H1 (cell line): Measurements from ENCODE around the gene ANKRD13B. TPM values are rescaled to one million over a fixed set of nuclear protein-coding genes. Genes with fewer than 3 reads are reported as not detected.

Experiments
- CTCF ChIP-seq, 3 experiments: IDR thresholded peaks; 1 replicate in 2 of 3; 2 replicates in 1 of 3; pipeline versions ENCODE4 v1.5.1 to v1.6.1; 2011; ENCODE audit warnings: low read length in 3 of 3, mild to moderate bottlenecking in 3 of 3, inconsistent platforms in 2 of 3, low read depth in 1 of 3, moderate library complexity in 1 of 3; ENCODE audit not compliant: insufficient read depth in 1 of 3; ENCODE audit errors: control extremely low read depth in 1 of 3
- JUND ChIP-seq: IDR thresholded peaks from 2 replicates; pipeline ENCODE4 v1.6.1; 2011; ENCODE audit warnings: mild to moderate bottlenecking, improper control_type of control experiment, low read length
- polyA plus RNA-seq, 7 experiments: library from polyadenylated mRNA; depleted of rRNA in 3 of 7; stranded (reverse) in 5 of 7; unstranded in 2 of 7; fragments of >200 nt in 5 of 7; fragments of 200-250 nt in 2 of 7; gene quantifications; 1 replicate in 5 of 7; 2 replicates in 1 of 7; 4 replicates in 1 of 7; pipeline versions ENCODE4 v1.2.1 to v1.2.3, GENCODE V29; 2011 to 2013; ENCODE audit warnings: missing spikeins in 2 of 7, mixed read lengths in 2 of 7
- total RNA-seq: library from RNA; stranded (reverse); fragmentation: NEBNext Ultra II Directional; extraction: Animal tissue kit (Norgen Biotek cat#: 25700); gene quantifications from 2 replicates; pipeline ENCODE4 v1.2.1, GENCODE V29; 2021

Gene ANKRD13B
- total and polyA plus RNA-seq, 2 of the 8 experiments (the other 6 are each of a cell fraction or from before 2014, with no cell fraction given), result 16.4 to 48.5 TPM

GRCh38 chr17:29615048-29615385 lies 22.1 kb downstream of the ANKRD13B start (continued):
- TF ChIP-seq CTCF (IDR thresholded peaks at IDR 0.05; ENCODE audit: control extremely low read depth in 1 of 3, insufficient read depth in 1 of 3, low read depth in 1 of 3, low read length in 3 of 3), result no peak
- no peak for TF ChIP-seq JUND
